OCI-LY7 (cell line): ENCODE results near the gene ATP11A. TPM values are rescaled to one million over a fixed set of nuclear protein-coding genes. Genes with fewer than 3 reads are reported as not detected.

Source experiments
- BruUV-seq: library from RNA; stranded (reverse); fragments of 400-500 nt; replicated peaks from 2 replicates; lab custom pipeline; 2021; lab: Mats Ljungman, UMichigan
- CTCF ChIA-PET: fragments of 300-600 bp; sonication (Branson Sonifier 250); formaldehyde crosslinking; loops from one replicate; lab custom pipeline; 2022; ENCODE audit warnings: antibody characterized with exemption; ENCODE audit not compliant: unreplicated experiment; lab: Charles Lee
- POLR2A ChIA-PET: fragments of 300-600 bp; sonication (Branson Sonifier 250); formaldehyde crosslinking; loops from one replicate; lab custom pipeline; 2022; ENCODE audit warnings: antibody characterized with exemption; lab: Charles Lee
- DNase-seq: peaks from one replicate; pipeline ENCODE4 v3.0.0-alpha.2; 2015; ENCODE audit warnings: low spot score
- H2AFZ ChIP-seq: fragments of 200-600 bp; sonication (generic), shearing (Covaris generic); 2 replicates; pipeline ENCODE4 v1.6.1; 2014; ENCODE audit warnings: mild to moderate bottlenecking, antibody characterized with exemption, low read length, moderate library complexity
- H3K27ac ChIP-seq: fragments of 200-600 bp; sonication (generic); 2 replicates; pipeline ENCODE4 v1.5.1; 2014; ENCODE audit warnings: mixed run types, low read depth, mild to moderate bottlenecking, moderate library complexity, low read length, inconsistent platforms; ENCODE audit not compliant: poor library complexity, severe bottlenecking
- H3K36me3 ChIP-seq: fragments of 200-600 bp; sonication (generic); 2 replicates; pipeline ENCODE4 v1.6.1; 2014; ENCODE audit warnings: mild to moderate bottlenecking, antibody characterized with exemption, low read length, moderate library complexity, mixed read lengths; ENCODE audit not compliant: insufficient read depth
- H3K4me1 ChIP-seq: fragments of 200-600 bp; sonication (generic); 2 replicates; pipeline ENCODE4 v1.5.1; 2014; ENCODE audit warnings: mild to moderate bottlenecking, low read length; ENCODE audit not compliant: insufficient read depth, poor library complexity, severe bottlenecking
- H3K4me2 ChIP-seq: fragments of 200-600 bp; sonication (generic); 2 replicates; pipeline ENCODE4 v1.6.1; 2014; ENCODE audit warnings: mild to moderate bottlenecking, low read length
- H3K4me3 ChIP-seq: fragments of 200-600 bp; sonication (generic); 2 replicates; pipeline ENCODE4 v1.5.1; 2014; ENCODE audit warnings: mild to moderate bottlenecking, low read depth, low read length; ENCODE audit not compliant: poor library complexity, severe bottlenecking
- H3K79me2 ChIP-seq: fragments of 200-600 bp; sonication (generic); 2 replicates; pipeline ENCODE4 v1.6.1; 2016; ENCODE audit warnings: low read depth, mild to moderate bottlenecking, low read length, moderate library complexity, mixed read lengths; ENCODE audit not compliant: insufficient read depth
- H3K9me2 ChIP-seq: fragments of 200-600 bp; sonication (generic); 2 replicates; pipeline ENCODE4 v1.6.1; 2016; ENCODE audit warnings: mild to moderate bottlenecking, low read length, mixed read lengths; ENCODE audit not compliant: insufficient read depth
- H3K9me3 ChIP-seq: fragments of 200-600 bp; sonication (generic); 2 replicates; pipeline ENCODE4 v1.6.1; 2014; ENCODE audit warnings: mild to moderate bottlenecking, mixed run types, low read length, mixed read lengths
- H4K20me1 ChIP-seq: fragments of 200-600 bp; sonication (generic); 2 replicates; pipeline ENCODE4 v1.6.1; 2014; ENCODE audit warnings: mild to moderate bottlenecking, antibody characterized with exemption, low read length, moderate library complexity, mixed read lengths; ENCODE audit not compliant: insufficient read depth
- EZH2phosphoT487 ChIP-seq: fragments of 200-600 bp; sonication (generic); IDR thresholded peaks from 2 replicates; pipeline ENCODE4 v1.6.1; 2018; ENCODE audit warnings: low read depth, borderline replicate concordance, mild to moderate bottlenecking, mixed run types, antibody characterized with exemption, low read length, moderate library complexity, mixed read lengths
- intact Hi-C: fragments of 100-400 bp; cut with micrococcal nuclease; formaldehyde crosslinking; loops from one replicate; pipeline ENCODE4 v1.10.0; 2022; ENCODE audit not compliant: unreplicated experiment
- total RNA-seq, 2 experiments: library from RNA; depleted of rRNA in 1 of 2; stranded (reverse); fragments of >200 nt in 1 of 2; shearing (Covaris generic) in 1 of 2; gene quantifications; 2 replicates each; pipeline ENCODE4 v1.2.3, GENCODE V29; 2014 to 2022
- TF ChIP-seq, protein P1 (sequence below): fragments of 200-600 bp; sonication (generic); conservative IDR thresholded peaks from 2 replicates; pipeline ENCODE4 v1.5.1; 2014; ENCODE audit warnings: mild to moderate bottlenecking, antibody characterized with exemption, low read length, moderate library complexity, mixed read lengths

Gene ATP11A
- total RNA-seq, 2 experiments from 2014 or later, result 8.8 to 23.1 TPM

- intact Hi-C loops, result no loop called here
- no TSS peak for BruUV-seq
- CTCF ChIA-PET, result no interaction called here
These were observed 128.8 kb downstream of the ATP11A start for GRCh38 chr13:112818698-112819045.

GRCh38 chr13:112819111-112819510, 129.3 kb downstream of the ATP11A start:
- no peak for DNase-seq
- BruUV-seq, result no TSS peak
- H2AFZ ChIP-seq, result no peak overlapping the region

More at GRCh38 chr13:112818698-112819045, 128.8 kb downstream of the ATP11A start:
- no peaks in the 10 kb centered on the region for H3K4me1 ChIP-seq
- H3K9me3 ChIP-seq, result no peaks in the 10 kb centered on the region
- no peaks in the 10 kb centered on the region for H4K20me1 ChIP-seq
- no peak overlapping the region for H3K4me3 ChIP-seq
- H3K27ac ChIP-seq, result no peak overlapping the region
- POLR2A ChIA-PET, result no interaction called here
- no peak for TF ChIP-seq EZH2phosphoT487
- TF ChIP-seq, protein P1, sequence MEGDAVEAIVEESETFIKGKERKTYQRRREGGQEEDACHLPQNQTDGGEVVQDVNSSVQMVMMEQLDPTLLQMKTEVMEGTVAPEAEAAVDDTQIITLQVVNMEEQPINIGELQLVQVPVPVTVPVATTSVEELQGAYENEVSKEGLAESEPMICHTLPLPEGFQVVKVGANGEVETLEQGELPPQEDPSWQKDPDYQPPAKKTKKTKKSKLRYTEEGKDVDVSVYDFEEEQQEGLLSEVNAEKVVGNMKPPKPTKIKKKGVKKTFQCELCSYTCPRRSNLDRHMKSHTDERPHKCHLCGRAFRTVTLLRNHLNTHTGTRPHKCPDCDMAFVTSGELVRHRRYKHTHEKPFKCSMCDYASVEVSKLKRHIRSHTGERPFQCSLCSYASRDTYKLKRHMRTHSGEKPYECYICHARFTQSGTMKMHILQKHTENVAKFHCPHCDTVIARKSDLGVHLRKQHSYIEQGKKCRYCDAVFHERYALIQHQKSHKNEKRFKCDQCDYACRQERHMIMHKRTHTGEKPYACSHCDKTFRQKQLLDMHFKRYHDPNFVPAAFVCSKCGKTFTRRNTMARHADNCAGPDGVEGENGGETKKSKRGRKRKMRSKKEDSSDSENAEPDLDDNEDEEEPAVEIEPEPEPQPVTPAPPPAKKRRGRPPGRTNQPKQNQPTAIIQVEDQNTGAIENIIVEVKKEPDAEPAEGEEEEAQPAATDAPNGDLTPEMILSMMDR, result no peak
- no peak overlapping the region for H2AFZ ChIP-seq
- H3K79me2 ChIP-seq, result no peaks in the 10 kb centered on the region
- H3K36me3 ChIP-seq, result peaks cover 8% of the 10 kb centered on the region; the same call in 1 of the 2 replicates
- no peaks in the 10 kb centered on the region for H3K9me2 ChIP-seq
- H3K4me2 ChIP-seq, result no peak overlapping the region
- no peak for DNase-seq

DNA sequence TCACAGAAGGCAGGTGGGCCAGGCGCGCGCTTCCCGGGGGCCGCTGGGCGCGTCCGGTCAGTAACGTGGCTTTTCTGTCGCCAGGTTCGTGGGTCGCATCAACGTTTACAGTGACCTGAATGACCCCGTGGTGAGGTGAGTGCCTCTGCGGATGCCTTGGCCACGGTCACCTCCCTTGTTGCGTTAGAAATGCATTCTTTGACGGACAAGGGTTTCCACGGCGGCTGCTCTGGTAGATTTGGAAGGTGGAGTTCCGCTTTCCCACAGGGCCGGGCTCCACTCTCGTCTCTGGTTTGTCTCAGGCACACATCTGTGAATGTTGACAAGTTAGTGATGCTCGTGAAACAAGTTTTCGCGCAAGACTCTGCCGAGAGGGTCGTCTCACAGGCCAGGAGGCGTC, 130.0 kb downstream of the ATP11A start:
- Histone ChIP-seq H3K4me2 (no peak overlapping the region), H3K27ac (no peak overlapping the region), H3K79me2 (no peaks in the 10 kb centered on the region), H3K9me2 (no peaks in the 10 kb centered on the region), H4K20me1 (no peaks in the 10 kb centered on the region), H3K4me3 (no peak overlapping the region), H3K4me1 (no peaks in the 10 kb centered on the region), H3K9me3 (no peaks in the 10 kb centered on the region), H2AFZ (no peak overlapping the region), H3K36me3 (peaks cover 8% of the 10 kb centered on the region; the same call in 1 of the 2 replicates)
- no peak for DNase-seq
- ChIA-PET CTCF (no interaction called here), POLR2A (no interaction called here)
- intact Hi-C loops, result no loop called here
- BruUV-seq, result no TSS peak
- TF ChIP-seq EZH2phosphoT487, result no peak
- TF ChIP-seq, protein P1, result no peak

More at GRCh38 chr13:112819111-112819510, 129.3 kb downstream of the ATP11A start:
- Histone ChIP-seq H3K4me1 (no peaks in the 10 kb centered on the region), H3K36me3 (peaks cover 8% of the 10 kb centered on the region; the same call in 1 of the 2 replicates), H3K4me3 (no peak overlapping the region), H3K79me2 (no peaks in the 10 kb centered on the region), H3K27ac (no peak overlapping the region), H3K9me3 (no peaks in the 10 kb centered on the region), H4K20me1 (no peaks in the 10 kb centered on the region), H3K9me2 (no peaks in the 10 kb centered on the region), H3K4me2 (no peak overlapping the region)
- intact Hi-C loops, result no loop called here
- ChIA-PET CTCF (no interaction called here), POLR2A (no interaction called here)
- TF ChIP-seq, protein P1, result no peak
- TF ChIP-seq EZH2phosphoT487, result no peak
